H1 (cell line): ENCODE measurements around the gene ASH1L. TPM values are rescaled to one million over a fixed set of nuclear protein-coding genes. Genes with fewer than 3 reads are reported as not detected.

Experiments
- CEBPB ChIP-seq: IDR thresholded peaks from 2 replicates; pipeline ENCODE4 v1.6.1; 2012; ENCODE audit warnings: low read depth, low read length
- JUND ChIP-seq: IDR thresholded peaks from 2 replicates; pipeline ENCODE4 v1.6.1; 2011; ENCODE audit warnings: mild to moderate bottlenecking, improper control_type of control experiment, low read length
- SIRT6 ChIP-seq: IDR thresholded peaks from one replicate; pipeline ENCODE4 v1.7.1; 2012; ENCODE audit warnings: low read length, inconsistent platforms
- ZNF274 ChIP-seq: IDR thresholded peaks from 2 replicates; pipeline ENCODE4 v1.7.0; 2012; ENCODE audit warnings: low read length, borderline replicate concordance; ENCODE audit errors: extremely low read depth
- polyA plus RNA-seq, 7 experiments: library from polyadenylated mRNA; depleted of rRNA in 3 of 7; stranded (reverse) in 5 of 7; unstranded in 2 of 7; fragments of >200 nt in 5 of 7; fragments of 200-250 nt in 2 of 7; gene quantifications; 1 replicate in 5 of 7; 2 replicates in 1 of 7; 4 replicates in 1 of 7; pipeline versions ENCODE4 v1.2.1 to v1.2.3, GENCODE V29; 2011 to 2013; ENCODE audit warnings: missing spikeins in 2 of 7, mixed read lengths in 2 of 7
- total RNA-seq: library from RNA; stranded (reverse); fragmentation: NEBNext Ultra II Directional; extraction: Animal tissue kit (Norgen Biotek cat#: 25700); gene quantifications from 2 replicates; pipeline ENCODE4 v1.2.1, GENCODE V29; 2021
- TF ChIP-seq, protein P1 (sequence below): IDR thresholded peaks from 2 replicates; pipeline ENCODE4 v1.6.1; 2011; ENCODE audit warnings: low read depth, mild to moderate bottlenecking, low read length; ENCODE audit not compliant: insufficient read depth

ASH1L gene
- total and polyA plus RNA-seq, 2 of the 8 experiments (the other 6 are each of a cell fraction or from before 2014, with no cell fraction given): 7.5 to 27.6 TPM

DNA sequence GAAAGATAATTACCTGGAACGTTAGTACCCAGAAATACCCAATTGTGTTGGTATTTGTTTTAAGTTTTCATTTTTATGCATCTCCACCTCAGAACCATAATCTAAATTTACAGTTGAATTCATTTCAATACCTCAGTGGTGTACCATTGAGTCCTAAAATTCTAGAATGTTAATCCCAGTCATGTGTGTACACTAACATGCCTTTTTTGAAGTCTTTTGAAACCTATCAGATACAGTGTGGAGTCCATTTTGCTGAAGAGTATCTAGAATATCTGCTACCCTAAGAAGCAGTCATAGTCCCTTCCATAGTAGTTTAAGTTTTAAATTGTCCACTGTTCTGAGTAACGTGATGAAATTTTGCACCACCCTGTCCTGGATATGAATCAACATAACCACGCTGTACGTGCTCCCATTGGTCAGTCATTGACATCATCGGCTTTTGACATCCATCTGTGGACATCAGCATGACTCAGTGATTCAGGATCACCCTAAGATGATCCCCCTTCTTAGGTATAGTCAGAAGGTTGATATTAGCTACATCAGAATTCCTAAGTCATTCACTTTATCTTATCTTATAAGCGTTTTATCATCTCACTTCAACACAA, 7.5 kb upstream of the ASH1L start (continued):
- TF ChIP-seq ZNF274 (no peak), SIRT6 (no peak), JUND (no peak), CEBPB (no peak)
- TF ChIP-seq, protein P1, sequence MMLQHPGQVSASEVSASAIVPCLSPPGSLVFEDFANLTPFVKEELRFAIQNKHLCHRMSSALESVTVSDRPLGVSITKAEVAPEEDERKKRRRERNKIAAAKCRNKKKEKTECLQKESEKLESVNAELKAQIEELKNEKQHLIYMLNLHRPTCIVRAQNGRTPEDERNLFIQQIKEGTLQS: no peak
